SK-N-SH (cell line): ENCODE data around the gene NSRP1.

ENCODE experiments used
- CHD2 ChIP-seq: fragments of 150-350 bp; IDR thresholded peaks from 2 replicates; pipeline ENCODE4 v1.6.1; 2018; ENCODE audit warnings: low read length; ENCODE audit not compliant: partially characterized antibody
- EP300 ChIP-seq, 2 experiments: IDR thresholded peaks; 2 replicates each; pipeline versions ENCODE4 v1.4.0 to v1.6.1; 2012; ENCODE audit warnings: borderline replicate concordance in 1 of 2, low read depth in 1 of 2, low read length in 1 of 2
- FOXM1 ChIP-seq: IDR thresholded peaks from 2 replicates; pipeline ENCODE4 v1.4.0; 2012; ENCODE audit warnings: low read depth, mild to moderate bottlenecking
- MXI1 ChIP-seq: IDR thresholded peaks from 2 replicates; pipeline ENCODE4 v1.6.1; 2012; ENCODE audit warnings: mild to moderate bottlenecking, low read depth, low read length, improper control_type of control experiment
- NFIC ChIP-seq: IDR thresholded peaks from 2 replicates; pipeline ENCODE4 v1.4.0; 2012; ENCODE audit warnings: borderline replicate concordance
- POLR2AphosphoS5 ChIP-seq: IDR thresholded peaks from 2 replicates; pipeline ENCODE4 v1.6.1; 2012; ENCODE audit warnings: low read depth, low read length
- SIN3A ChIP-seq: IDR thresholded peaks from 2 replicates; pipeline ENCODE4 v1.6.1; 2012; ENCODE audit warnings: low read depth, mild to moderate bottlenecking, low read length, moderate library complexity, borderline replicate concordance
- SMC3 ChIP-seq: IDR thresholded peaks from 2 replicates; pipeline ENCODE4 v1.6.1; 2012; ENCODE audit warnings: low read depth, low read length, improper control_type of control experiment
- TCF12 ChIP-seq: IDR thresholded peaks from 2 replicates; pipeline ENCODE4 v1.4.0; 2012
- TF ChIP-seq, protein P1 (sequence below): fragments of 200-600 bp; sonication (generic); IDR thresholded peaks from 2 replicates; pipeline ENCODE4 v1.6.1; 2017; ENCODE audit warnings: antibody characterized with exemption, mild to moderate bottlenecking, moderate library complexity

DNA sequence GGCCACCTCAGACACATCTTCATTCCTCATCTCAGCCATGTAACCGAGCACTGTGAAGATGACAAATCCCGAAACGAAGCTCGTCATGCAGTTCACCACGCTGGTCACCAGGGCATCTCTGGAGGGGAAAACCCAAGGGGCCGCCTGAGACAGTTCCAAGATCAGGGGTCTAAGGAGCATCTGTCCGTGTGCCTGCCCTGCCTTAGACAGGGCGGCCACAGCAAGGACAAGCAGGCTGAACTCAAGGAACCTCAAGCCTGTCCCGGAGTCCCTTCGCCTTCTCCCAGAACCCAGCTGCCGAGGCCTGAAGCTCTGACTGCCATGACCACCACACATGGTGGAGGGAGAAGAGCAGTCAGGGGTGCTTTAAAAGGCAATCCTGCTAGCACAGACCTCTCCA, 96.1 kb downstream of the NSRP1 start:
- TF ChIP-seq EP300 (IDR thresholded peaks at IDR 0.05; ENCODE audit: borderline replicate concordance in 1 of 2, low read depth in 1 of 2, low read length in 1 of 2) (no peak), FOXM1 (no peak), TCF12 (no peak), POLR2AphosphoS5 (no peak), MXI1 (no peak), CHD2 (no peak), NFIC (no peak), SMC3 (no peak), SIN3A (no peak)
- TF ChIP-seq, protein P1, sequence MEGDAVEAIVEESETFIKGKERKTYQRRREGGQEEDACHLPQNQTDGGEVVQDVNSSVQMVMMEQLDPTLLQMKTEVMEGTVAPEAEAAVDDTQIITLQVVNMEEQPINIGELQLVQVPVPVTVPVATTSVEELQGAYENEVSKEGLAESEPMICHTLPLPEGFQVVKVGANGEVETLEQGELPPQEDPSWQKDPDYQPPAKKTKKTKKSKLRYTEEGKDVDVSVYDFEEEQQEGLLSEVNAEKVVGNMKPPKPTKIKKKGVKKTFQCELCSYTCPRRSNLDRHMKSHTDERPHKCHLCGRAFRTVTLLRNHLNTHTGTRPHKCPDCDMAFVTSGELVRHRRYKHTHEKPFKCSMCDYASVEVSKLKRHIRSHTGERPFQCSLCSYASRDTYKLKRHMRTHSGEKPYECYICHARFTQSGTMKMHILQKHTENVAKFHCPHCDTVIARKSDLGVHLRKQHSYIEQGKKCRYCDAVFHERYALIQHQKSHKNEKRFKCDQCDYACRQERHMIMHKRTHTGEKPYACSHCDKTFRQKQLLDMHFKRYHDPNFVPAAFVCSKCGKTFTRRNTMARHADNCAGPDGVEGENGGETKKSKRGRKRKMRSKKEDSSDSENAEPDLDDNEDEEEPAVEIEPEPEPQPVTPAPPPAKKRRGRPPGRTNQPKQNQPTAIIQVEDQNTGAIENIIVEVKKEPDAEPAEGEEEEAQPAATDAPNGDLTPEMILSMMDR: no peak
